Caki2 (cell line): ENCODE data around the gene GPR108. TPM values are rescaled to one million over a fixed set of nuclear protein-coding genes. Genes with fewer than 3 reads are reported as not detected.

Experiments used
- DNase-seq: peaks from one replicate; pipeline ENCODE4 v3.0.0-alpha.2; 2015; ENCODE audit warnings: low read depth
- in situ Hi-C: cut with HindIII; loops from 2 replicates; pipeline ENCODE4 v1.10.0; 2016; ENCODE audit warnings: low sequenced_read_pairs, low pct_unique_long_range_greater_than_20kb, mixed read lengths
- total RNA-seq: library from RNA; depleted of rRNA; stranded (reverse); fragments of >200 nt; shearing (Covaris generic); gene quantifications from 2 replicates; pipeline ENCODE4 v1.2.3, GENCODE V29; 2014; ENCODE audit warnings: low replicate concordance; rRNA removed

The GPR108 gene
- total RNA-seq, 1 experiment from 2014 or later = 52.8 TPM

GRCh38 chr19:6694147-6694815, 43.1 kb downstream of the GPR108 start:
- no peak for DNase-seq
- in situ Hi-C loops = no loop called here

GRCh38 chr19:6693681-6694080, 43.7 kb downstream of the GPR108 start:
- DNase-seq = peak; percentile 29
- in situ Hi-C loops = no loop called here

DNA sequence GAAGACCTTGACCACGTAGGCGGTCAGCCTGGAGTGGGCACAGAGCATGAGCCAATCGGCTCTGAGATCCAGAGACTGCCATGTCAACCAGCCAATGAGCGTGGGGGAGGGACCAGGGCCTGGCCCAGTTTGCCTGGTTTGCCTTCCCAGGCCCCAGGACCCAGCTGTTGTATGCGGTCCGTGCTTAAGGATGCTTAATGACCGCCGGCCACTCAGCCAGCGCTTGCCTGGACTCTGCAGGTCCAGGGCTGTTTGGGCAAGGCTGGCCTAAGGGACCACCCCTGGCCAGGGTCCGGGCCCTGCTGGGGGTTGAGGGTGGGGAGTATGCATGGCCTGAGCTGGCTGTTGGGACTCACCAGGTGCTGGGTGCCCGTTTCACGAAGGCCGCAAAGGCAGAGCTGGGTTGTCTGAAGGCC, 44.3 kb downstream of the GPR108 start:
- no peak for DNase-seq
- in situ Hi-C loops = no loop called here

GRCh38 chr19:6692027-6692426, 45.4 kb downstream of the GPR108 start:
- in situ Hi-C loops = no loop called here
- no peak for DNase-seq

DNA sequence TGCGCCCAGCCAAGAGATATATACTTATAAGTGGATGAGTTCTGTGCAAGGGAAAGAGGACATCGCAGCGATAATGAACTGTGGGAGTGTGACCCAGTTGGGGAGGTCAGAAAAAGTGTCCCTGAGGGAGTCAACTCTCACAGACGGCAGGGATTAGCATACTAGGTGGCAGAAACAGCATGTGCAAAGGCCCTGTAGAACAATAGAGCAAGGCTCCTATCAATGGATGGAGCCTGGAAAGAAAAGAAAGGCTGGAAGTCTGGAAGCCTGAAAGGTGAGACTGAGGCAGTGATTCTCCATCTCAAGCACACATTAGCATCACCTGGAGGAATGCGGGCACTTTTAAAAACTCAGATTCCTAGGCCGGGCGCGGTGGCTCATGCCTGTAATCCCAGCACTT, 46.0 kb downstream of the GPR108 start:
- in situ Hi-C loops = no loop called here
- no peak for DNase-seq

DNA sequence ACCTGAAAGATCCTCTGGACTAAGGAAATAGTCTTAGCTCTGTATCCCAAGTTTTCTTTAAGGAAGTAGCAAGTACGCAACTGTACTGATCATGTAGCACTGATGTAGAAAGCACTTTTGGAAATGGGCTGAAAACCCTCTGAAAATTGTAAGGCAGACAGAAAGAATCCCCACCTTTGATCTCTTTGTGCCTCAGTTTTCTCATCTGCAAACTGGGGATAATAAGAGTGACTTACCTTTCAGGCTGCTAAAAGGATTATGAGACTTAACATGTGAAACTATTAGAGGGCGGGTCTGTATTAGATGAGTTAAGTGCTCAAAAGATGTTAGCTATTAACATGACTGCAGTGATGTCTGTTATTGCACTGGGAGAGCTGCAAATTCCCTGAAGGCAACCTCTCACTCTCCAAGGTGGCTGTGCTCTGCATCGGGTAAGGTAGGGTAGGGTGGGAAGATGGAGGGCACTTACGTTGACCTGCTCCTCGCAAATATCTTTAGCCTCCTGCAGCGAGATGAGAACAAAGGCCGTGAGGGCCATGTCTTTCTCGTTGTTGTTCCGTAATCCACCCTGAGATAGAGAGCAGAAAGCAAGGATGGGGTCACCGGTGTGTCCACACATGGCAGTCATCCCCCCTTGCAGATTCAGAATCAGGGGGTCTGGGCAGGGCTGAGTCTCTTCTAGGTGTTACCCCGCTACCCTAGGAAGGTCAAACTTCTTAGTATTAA, 47.1 kb downstream of the GPR108 start:
- in situ Hi-C loops = no loop called here
- DNase-seq = no peak

DNA sequence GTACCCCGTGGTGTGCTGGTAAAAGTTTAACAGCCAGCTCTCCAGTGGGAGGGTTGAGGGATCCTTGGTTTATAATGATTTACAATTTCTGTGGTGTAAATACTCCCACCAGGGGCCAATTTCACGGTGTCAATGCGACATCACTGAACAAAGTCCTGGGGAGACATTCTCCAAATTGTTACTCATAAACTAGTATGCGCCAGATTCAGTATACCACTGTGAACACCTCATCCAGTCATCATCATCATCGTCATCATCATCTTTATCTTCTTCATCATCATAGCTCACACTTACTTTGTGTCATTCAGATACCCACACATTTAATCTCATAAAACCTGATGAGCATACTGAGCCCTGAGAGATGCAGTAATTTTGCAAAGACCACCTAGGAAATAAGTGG, 50.3 kb downstream of the GPR108 start:
- no peak for DNase-seq
- in situ Hi-C loops = no loop called here

- DNase-seq = no peak
- in situ Hi-C loops = no loop called here
Observed at GRCh38 chr19:6686628-6686975, 50.8 kb downstream of the GPR108 start.

GRCh38 chr19:6685962-6686627, 51.3 kb downstream of the GPR108 start:
- DNase-seq = no peak
- in situ Hi-C loops = no loop called here

GRCh38 chr19:6685482-6685881, 51.9 kb downstream of the GPR108 start:
- in situ Hi-C loops = no loop called here
- no peak for DNase-seq

- DNase-seq = no peak
- in situ Hi-C loops = no loop called here
Observed at GRCh38 chr19:6683971-6684370, 53.4 kb downstream of the GPR108 start.

DNA sequence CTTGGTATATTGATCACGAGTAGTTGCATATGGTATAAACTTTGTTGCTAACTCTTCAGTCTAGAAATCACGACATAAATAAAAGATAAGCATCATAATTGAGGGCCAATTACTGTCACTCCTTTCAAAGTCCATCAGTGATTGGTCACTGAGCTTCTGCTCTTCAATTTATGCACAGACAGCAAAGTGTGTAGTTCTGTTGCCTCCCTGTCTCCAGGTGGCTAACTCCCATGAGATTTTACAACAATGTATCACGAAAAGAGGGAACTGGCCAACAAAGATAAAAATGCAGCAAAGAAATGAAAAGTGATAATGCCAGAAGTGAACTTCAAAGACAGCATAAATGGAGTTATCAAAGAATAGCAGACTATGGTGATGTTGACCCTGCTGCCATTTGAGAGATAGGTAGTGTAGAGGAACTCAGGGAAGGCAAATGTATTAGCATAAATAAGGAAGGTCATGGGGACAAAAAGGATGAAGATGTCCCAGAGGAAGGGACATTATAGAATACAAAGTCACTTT, 54.7 kb downstream of the GPR108 start:
- no peak for DNase-seq
- in situ Hi-C loops = no loop called here

DNA sequence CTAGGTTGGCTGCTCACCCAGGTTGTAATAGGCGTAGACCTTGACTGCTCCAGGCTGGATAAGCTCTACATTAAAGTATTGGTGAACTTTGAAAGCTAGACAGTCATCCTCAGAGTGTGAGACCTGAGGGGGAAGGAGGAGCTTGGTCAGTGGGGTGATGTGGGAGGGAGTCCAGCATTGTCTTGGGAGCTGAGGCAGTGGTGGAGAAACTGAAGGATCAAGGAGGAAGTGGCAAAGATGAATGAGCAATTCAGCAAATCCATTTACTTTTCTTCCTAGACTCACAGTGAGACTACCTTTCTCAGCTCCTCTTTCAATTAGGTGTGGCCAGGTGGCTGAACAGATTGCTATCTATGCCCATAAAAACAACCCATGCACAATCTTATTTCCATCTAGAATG, 57.2 kb downstream of the GPR108 start:
- in situ Hi-C loops = no loop called here
- no peak for DNase-seq

Other genes starting within 250 kb of the GPR108 start
- 0.41 TPM in 1 of 2 replicates, not detected in the other for gene TUBB4A, start 235.3 kb downstream of the GPR108 start, total RNA-seq
- gene TNFSF9, start 206.6 kb downstream of the GPR108 start, total RNA-seq = 94.6 and 119 TPM in 2 replicates
- gene CD70, start 146.4 kb downstream of the GPR108 start, total RNA-seq = 274 and 291 TPM in 2 replicates
- gene TNFSF14, start 67.4 kb downstream of the GPR108 start, total RNA-seq = not detected in 2 replicates
- 4.0 and 6.5 TPM in 2 replicates for gene C3, start 16.9 kb downstream of the GPR108 start, total RNA-seq
- gene TRIP10, start 2.1 kb upstream of the GPR108 start, total RNA-seq = 39.4 and 50.5 TPM in 2 replicates
- 12.9 and 22.1 TPM in 2 replicates for gene SH2D3A, start 29.9 kb upstream of the GPR108 start, total RNA-seq
- gene VAV1, start 35.1 kb upstream of the GPR108 start, total RNA-seq = 5.3 and 6.8 TPM in 2 replicates
- 11.4 and 15.0 TPM in 2 replicates for gene ADGRE1, start 150.0 kb upstream of the GPR108 start, total RNA-seq